CD14-positive monocyte (primary cell): ENCODE measurements around the gene CSNK2A2. TPM values are rescaled to one million over a fixed set of nuclear protein-coding genes. Genes with fewer than 3 reads are reported as not detected.

ENCODE experiments used
- DNase-seq, 3 donors: peaks; one replicate each; pipeline ENCODE4 v3.0.0-alpha.2; 2011 to 2022
- H2AFZ ChIP-seq: 2 replicates; pipeline ENCODE4 v1.6.0; 2012; ENCODE audit warnings: mild to moderate bottlenecking, low read depth, low read length, inconsistent platforms; ENCODE audit not compliant: insufficient read depth, poor library complexity, severe bottlenecking
- H3K27ac ChIP-seq, 2 donors: 1 replicate in 1 of 2; 2 replicates in 1 of 2; pipeline ENCODE4 v1.5.1; 2012 to 2013; ENCODE audit warnings: low read length in 2 of 2, control low read depth in 1 of 2, inconsistent platforms in 1 of 2, low read depth in 1 of 2, mild to moderate bottlenecking in 1 of 2
- H3K27me3 ChIP-seq, 2 donors: one replicate each; pipeline versions ENCODE4 v1.6.0 to v1.6.1; 2011 to 2013; ENCODE audit warnings: low read length in 2 of 2; ENCODE audit not compliant: control insufficient read depth in 2 of 2, insufficient read depth in 2 of 2
- H3K36me3 ChIP-seq, 2 donors: replicated peaks in 1 of 2; 1 replicate in 1 of 2; 2 replicates in 1 of 2; pipeline versions ENCODE4 v1.5.1 to v1.6.1; 2012 to 2013; ENCODE audit warnings: low read length in 2 of 2, control low read depth in 1 of 2, inconsistent platforms in 1 of 2, mild to moderate bottlenecking in 1 of 2; ENCODE audit not compliant: insufficient read depth in 2 of 2, control insufficient read depth in 1 of 2
- H3K4me1 ChIP-seq, 2 donors: 1 replicate in 1 of 2; 2 replicates in 1 of 2; pipeline versions ENCODE4 v1.5.1 to v1.6.1; 2012 to 2013; ENCODE audit warnings: low read length in 2 of 2, control low read depth in 1 of 2, inconsistent platforms in 1 of 2, mild to moderate bottlenecking in 1 of 2, moderate library complexity in 1 of 2; ENCODE audit not compliant: insufficient read depth in 2 of 2, control insufficient read depth in 1 of 2
- H3K4me2 ChIP-seq: replicated peaks from 2 replicates; pipeline ENCODE3; 2012; ENCODE audit warnings: low read length, moderate library complexity, mild to moderate bottlenecking; ENCODE audit not compliant: poor library complexity, severe bottlenecking; ENCODE audit errors: extremely low read depth
- H3K4me3 ChIP-seq, 3 experiments: fragments of 200-600 bp in 1 of 3; sonication (generic) in 1 of 3; replicated peaks in 1 of 3; 1 replicate in 2 of 3; 2 replicates in 1 of 3; pipeline ENCODE4 v1.5.1; 2011 to 2013; ENCODE audit warnings: low read length in 3 of 3, mild to moderate bottlenecking in 3 of 3, control low read depth in 2 of 3, low read depth in 2 of 3, inconsistent platforms in 1 of 3, moderate library complexity in 1 of 3
- H3K79me2 ChIP-seq: 2 replicates; pipeline ENCODE4 v1.6.0; 2012; ENCODE audit warnings: mild to moderate bottlenecking, control low read depth, inconsistent platforms, low read length, moderate library complexity; ENCODE audit not compliant: insufficient read depth
- H3K9ac ChIP-seq: 2 replicates; pipeline ENCODE4 v1.6.0; 2017; ENCODE audit warnings: low read length, mild to moderate bottlenecking; ENCODE audit not compliant: insufficient read depth, poor library complexity, severe bottlenecking
- H3K9me3 ChIP-seq, 2 donors: replicated peaks in 1 of 2; 1 replicate in 1 of 2; 2 replicates in 1 of 2; pipeline versions ENCODE4 v1.5.1 to v1.6.1; 2012 to 2013; ENCODE audit warnings: low read length in 2 of 2, control low read depth in 1 of 2; ENCODE audit not compliant: control insufficient read depth in 1 of 2, insufficient read depth in 1 of 2
- H4K20me1 ChIP-seq: 2 replicates; pipeline ENCODE4 v1.6.0; 2012; ENCODE audit warnings: mild to moderate bottlenecking, low read length, control low read depth, moderate library complexity; ENCODE audit not compliant: insufficient read depth
- H3K27ac Mint-ChIP-seq, 7 donors: one replicate each; pipeline ENCODE4 v1.8.0; 2020; ENCODE audit warnings: mild to moderate bottlenecking in 7 of 7, mixed read lengths in 7 of 7, moderate library complexity in 6 of 7, inconsistent platforms in 2 of 7
- H3K27me3 Mint-ChIP-seq, 3 donors: one replicate each; pipeline ENCODE4 v1.8.0; 2021 to 2022; ENCODE audit warnings: low read depth in 3 of 3, mild to moderate bottlenecking in 3 of 3, mixed read lengths in 3 of 3, moderate library complexity in 3 of 3, inconsistent platforms in 1 of 3
- H3K36me3 Mint-ChIP-seq, 2 donors: one replicate each; pipeline ENCODE4 v1.8.0; 2020; ENCODE audit warnings: mixed read lengths in 2 of 2, inconsistent platforms in 1 of 2, mild to moderate bottlenecking in 1 of 2
- H3K4me1 Mint-ChIP-seq: one replicate; pipeline ENCODE4 v1.8.0; 2020; ENCODE audit warnings: mild to moderate bottlenecking, mixed read lengths
- H3K4me3 Mint-ChIP-seq, 2 donors: one replicate each; pipeline ENCODE4 v1.8.0; 2020; ENCODE audit warnings: mild to moderate bottlenecking in 2 of 2, mixed read lengths in 2 of 2, moderate library complexity in 1 of 2
- H3K9me3 Mint-ChIP-seq, 7 donors: one replicate each; pipeline ENCODE4 v1.8.0; 2020 to 2022; ENCODE audit warnings: mixed read lengths in 7 of 7, mild to moderate bottlenecking in 6 of 7, moderate library complexity in 6 of 7, inconsistent platforms in 2 of 7
- CTCF ChIP-seq: fragments of 200-600 bp; IDR thresholded peaks from one replicate; pipeline ENCODE4 v1.8.0; 2022; ENCODE audit warnings: antibody characterized with exemption, mild to moderate bottlenecking
- WGBS: methylation state at CpG from one replicate; pipeline ENCODE4 v1.1.5; 2013; ENCODE audit warnings: missing lambda C conversion rate; ENCODE audit not compliant: insufficient coverage; 5-methylcytosine and 5-hydroxymethylcytosine counted together
- intact Hi-C, 2 donors: fragments of 100-400 bp; cut with micrococcal nuclease; formaldehyde crosslinking; loops; one replicate each; pipeline versions ENCODE4 v1.15.0 to v1.15.1; 2023
- polyA plus RNA-seq, 3 donors: library from polyadenylated mRNA; depleted of rRNA in 1 of 3; unstranded in 2 of 3; stranded (reverse) in 1 of 3; fragments of 300-500 nt in 2 of 3; fragments of >200 nt in 1 of 3; fragmentation: Illumina TruSeq in 2 of 3; gene quantifications; 1 replicate in 2 of 3; 2 replicates in 1 of 3; pipeline ENCODE4 v1.2.3, GENCODE V29; 2012 to 2021

The CSNK2A2 gene
- polyA plus RNA-seq, 3 donors: 1.6 to 24.7 (median 9.2) TPM

DNA sequence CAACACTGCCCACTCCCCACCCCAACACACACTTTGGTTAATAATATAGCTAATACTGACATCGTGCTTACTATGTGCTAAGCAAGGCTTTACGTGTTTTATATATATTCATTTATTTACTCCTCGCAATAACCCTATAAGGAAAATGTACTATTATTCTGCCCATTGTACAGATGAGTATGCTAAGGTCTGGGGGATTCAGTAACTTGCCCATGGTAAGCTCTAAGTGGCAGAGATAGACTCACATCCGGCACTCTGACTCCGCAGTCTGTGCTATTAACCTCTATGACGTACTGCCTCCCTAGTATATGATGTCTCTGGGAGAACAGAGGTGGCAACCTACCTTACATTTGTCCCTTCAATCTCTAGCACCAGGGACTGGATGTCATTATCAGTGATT, 81.4 kb downstream of the CSNK2A2 start:
- no peak for TF ChIP-seq CTCF
- intact Hi-C loops: no loop called here
- Mint-ChIP-seq H3K27me3 (no peaks in the 10 kb centered on the region), H3K36me3 (peaks cover 43 to 48% of the 10 kb centered on the region in 2 donors), H3K4me3 (no peak overlapping the region), H3K4me1 (peaks cover 1% of the 10 kb centered on the region), H3K9me3 (peaks cover 0 to 3% (median 0%) of the 10 kb centered on the region in 7 donors), H3K27ac (peak overlapping the region in 1 of 7 donors; percentile 8)
- H2AFZ ChIP-seq: no peak overlapping the region
- H3K27me3 ChIP-seq: no peaks in the 10 kb centered on the region
- peaks cover 43% of the 10 kb centered on the region for H3K79me2 ChIP-seq
- H3K36me3 ChIP-seq: peaks cover 32 to 49% of the 10 kb centered on the region in 2 donors
- 100% methylated on average over 1 of the region's 6 CpGs for WGBS
- no peak overlapping the region for H3K27ac ChIP-seq
- DNase-seq: no peak
- H4K20me1 ChIP-seq: peaks cover 17% of the 10 kb centered on the region
- no peak overlapping the region for H3K9ac ChIP-seq
- H3K4me2 ChIP-seq: no peak overlapping the region
- H3K4me1 ChIP-seq: no peaks in the 10 kb centered on the region
- H3K9me3 ChIP-seq: no peaks in the 10 kb centered on the region
- H3K4me3 ChIP-seq: no peak overlapping the region

DNA sequence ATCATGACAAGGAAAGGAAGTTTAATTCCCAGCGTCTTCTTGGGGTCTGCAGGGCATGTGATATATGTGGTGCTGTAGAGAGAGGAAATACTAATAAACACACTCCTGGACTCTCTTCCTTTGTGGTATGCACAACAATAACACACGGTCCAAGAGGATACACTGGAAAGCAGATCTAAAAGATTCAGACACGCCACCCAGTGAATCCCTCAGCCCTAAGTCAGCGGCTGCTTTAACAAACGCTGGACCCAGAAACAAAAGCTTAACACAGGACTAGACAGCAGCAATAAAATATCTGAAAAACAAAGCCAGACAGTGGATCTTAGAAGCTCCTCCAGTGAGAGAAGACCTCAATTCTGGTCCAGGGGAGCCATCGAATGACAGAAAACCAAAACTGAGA, 81.8 kb downstream of the CSNK2A2 start:
- whole genome bisulfite sequencing: 86% methylated on average over 4 of the region's 6 CpGs
- Histone ChIP-seq H3K27ac (no peak overlapping the region), H3K4me1 (no peaks in the 10 kb centered on the region), H3K9ac (no peak overlapping the region), H3K4me3 (no peak overlapping the region), H3K4me2 (no peak overlapping the region), H4K20me1 (peaks cover 13% of the 10 kb centered on the region), H3K9me3 (no peaks in the 10 kb centered on the region), H2AFZ (no peak overlapping the region), H3K79me2 (peaks cover 39% of the 10 kb centered on the region), H3K27me3 (no peaks in the 10 kb centered on the region), H3K36me3 (peaks cover 32 to 49% of the 10 kb centered on the region in 2 donors)
- Mint-ChIP-seq H3K9me3 (peaks cover 0 to 3% (median 0%) of the 10 kb centered on the region in 7 donors), H3K27ac (peak overlapping the region in 2 of 7 donors; percentile 8 to 26), H3K27me3 (peaks cover 0 to under 1% (median 0%) of the 10 kb centered on the region in 3 donors), H3K36me3 (peaks cover 43 to 48% of the 10 kb centered on the region in 2 donors), H3K4me3 (no peak overlapping the region), H3K4me1 (no peaks in the 10 kb centered on the region)
- TF ChIP-seq CTCF: no peak
- DNase-seq: no peak
- intact Hi-C loops: no loop called here
